Measurements from ENCODE around the gene TKT.

Gene TKT

DNA sequence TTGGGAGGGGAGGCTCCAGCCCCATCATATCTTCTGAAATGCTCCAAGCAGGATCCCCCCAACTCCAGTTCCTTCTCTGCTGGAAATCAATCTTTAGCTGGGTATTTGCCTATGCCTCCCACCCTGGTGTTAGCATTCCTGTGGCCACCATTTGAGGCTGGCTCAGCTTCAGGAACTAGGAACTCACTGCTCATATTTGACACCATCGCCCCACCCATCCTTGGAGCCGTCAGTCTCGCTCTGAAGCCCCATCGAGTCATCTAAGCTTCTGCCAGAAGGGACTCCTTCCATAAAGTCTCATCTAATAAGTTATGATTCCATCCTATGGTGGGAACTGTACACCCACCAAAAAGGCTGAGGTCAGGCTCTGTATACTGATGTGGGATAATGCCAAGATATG is 68.4 kb downstream of the TKT start:
- H3K4me3 ChIP-seq (ENCODE audit: low read depth, low read length): no peak overlapping the region
- DNase-seq (ENCODE audit: low read depth): no peak
- TF ChIP-seq, protein P1, sequence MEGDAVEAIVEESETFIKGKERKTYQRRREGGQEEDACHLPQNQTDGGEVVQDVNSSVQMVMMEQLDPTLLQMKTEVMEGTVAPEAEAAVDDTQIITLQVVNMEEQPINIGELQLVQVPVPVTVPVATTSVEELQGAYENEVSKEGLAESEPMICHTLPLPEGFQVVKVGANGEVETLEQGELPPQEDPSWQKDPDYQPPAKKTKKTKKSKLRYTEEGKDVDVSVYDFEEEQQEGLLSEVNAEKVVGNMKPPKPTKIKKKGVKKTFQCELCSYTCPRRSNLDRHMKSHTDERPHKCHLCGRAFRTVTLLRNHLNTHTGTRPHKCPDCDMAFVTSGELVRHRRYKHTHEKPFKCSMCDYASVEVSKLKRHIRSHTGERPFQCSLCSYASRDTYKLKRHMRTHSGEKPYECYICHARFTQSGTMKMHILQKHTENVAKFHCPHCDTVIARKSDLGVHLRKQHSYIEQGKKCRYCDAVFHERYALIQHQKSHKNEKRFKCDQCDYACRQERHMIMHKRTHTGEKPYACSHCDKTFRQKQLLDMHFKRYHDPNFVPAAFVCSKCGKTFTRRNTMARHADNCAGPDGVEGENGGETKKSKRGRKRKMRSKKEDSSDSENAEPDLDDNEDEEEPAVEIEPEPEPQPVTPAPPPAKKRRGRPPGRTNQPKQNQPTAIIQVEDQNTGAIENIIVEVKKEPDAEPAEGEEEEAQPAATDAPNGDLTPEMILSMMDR (IDR thresholded peaks at IDR 0.05; ENCODE audit: insufficient read depth, low read depth, low read length, missing control alignments): no peak

DNA sequence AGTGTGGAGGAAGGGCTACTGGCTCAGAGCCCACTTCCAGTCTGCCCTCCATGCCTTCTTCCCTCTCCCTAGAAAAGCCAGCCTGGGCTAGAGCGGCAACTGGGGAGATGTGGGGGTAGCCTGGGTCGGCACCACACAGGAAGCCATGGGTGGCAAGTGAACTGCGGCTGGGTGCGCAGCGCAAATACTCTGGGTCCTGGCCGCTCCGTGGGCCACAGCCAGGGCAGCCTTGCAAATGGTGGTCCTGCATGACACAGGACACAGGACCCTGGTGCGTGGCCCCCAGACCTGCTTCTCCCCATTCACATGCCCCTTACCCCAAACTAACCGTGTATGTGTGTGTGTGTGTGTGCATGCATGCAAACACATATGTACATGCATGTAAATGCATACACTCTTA is 69.1 kb downstream of the TKT start:
- TF ChIP-seq, protein P1 (IDR thresholded peaks at IDR 0.05; ENCODE audit: insufficient read depth, low read depth, low read length, missing control alignments): no peak
- no peak overlapping the region for H3K4me3 ChIP-seq (ENCODE audit: low read depth, low read length)
- no peak for DNase-seq (ENCODE audit: low read depth)

DNA sequence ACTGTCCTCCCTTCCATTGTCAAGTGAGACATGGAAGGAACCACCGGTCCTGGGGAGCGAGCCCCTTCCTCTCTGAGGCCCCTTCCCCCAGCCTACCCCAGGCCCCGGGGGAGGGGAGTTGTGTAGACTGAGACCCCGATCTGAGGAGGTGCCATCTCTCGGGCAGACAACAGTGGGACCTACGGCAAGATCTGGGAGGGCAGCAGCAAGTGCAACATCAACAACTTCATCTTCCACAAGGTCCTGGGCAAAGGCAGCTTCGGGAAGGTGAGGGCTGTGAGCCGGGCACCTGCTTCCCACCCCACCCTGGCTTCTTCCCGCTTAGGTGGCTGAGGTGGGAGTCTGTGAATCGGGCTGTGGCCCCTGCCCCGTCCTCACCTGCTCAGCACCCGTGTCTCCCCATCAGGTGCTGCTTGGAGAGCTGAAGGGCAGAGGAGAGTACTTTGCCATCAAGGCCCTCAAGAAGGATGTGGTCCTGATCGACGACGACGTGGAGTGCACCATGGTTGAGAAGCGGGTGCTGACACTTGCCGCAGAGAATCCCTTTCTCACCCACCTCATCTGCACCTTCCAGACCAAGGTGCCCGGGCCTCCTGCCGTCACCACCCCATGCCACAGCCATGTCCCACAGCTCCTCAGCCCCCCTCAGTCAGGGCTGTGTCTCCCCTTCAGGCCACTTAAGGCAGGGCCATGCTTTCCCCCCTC is 69.9 kb downstream of the TKT start:
- DNase-seq (ENCODE audit: low read depth): no peak
- TF ChIP-seq, protein P1 (IDR thresholded peaks at IDR 0.05; ENCODE audit: insufficient read depth, low read depth, low read length, missing control alignments): no peak
- H3K4me3 ChIP-seq (ENCODE audit: low read depth, low read length): no peak overlapping the region

DNA sequence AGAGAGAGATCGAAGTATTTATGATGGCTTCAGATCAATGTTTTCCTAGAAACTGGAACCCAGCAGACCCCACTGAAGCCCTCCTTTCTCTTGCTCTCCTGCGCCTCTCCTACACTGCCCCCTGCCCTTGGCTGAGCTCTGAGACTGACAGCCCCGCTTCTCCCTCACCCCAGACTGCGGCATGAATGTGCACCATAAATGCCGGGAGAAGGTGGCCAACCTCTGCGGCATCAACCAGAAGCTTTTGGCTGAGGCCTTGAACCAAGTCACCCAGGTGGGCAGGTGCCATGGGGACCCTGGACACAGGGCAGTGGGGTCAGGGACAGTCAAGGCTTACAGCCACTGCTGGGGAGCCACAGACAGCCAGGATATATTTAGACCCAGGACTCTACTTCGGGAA is 71.1 kb downstream of the TKT start:
- TF ChIP-seq, protein P1 (IDR thresholded peaks at IDR 0.05; ENCODE audit: insufficient read depth, low read depth, low read length, missing control alignments): no peak
- H3K4me3 ChIP-seq (ENCODE audit: low read depth, low read length): no peak overlapping the region
- no peak for DNase-seq (ENCODE audit: low read depth)

DNA sequence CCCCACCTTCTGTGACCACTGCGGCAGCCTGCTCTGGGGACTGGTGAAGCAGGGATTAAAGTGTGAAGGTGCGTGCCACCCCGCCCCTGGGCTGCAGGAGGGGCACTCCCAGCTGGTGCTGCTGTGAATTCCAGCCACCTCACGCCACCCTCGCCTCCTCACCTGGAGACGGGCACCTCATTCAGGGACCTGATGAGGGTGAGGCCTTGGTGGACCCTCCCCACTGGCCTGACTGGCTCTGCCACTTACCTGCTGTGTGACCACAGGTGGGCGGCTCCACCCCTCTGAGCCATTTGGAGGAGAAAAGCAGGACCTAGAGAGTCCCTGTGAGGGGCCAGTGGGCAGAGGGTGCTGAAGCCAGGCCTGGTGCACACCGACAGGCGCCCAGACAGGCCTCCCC is 72.3 kb downstream of the TKT start:
- H3K4me3 ChIP-seq (ENCODE audit: low read depth, low read length): no peak overlapping the region
- TF ChIP-seq, protein P1 (IDR thresholded peaks at IDR 0.05; ENCODE audit: insufficient read depth, low read depth, low read length, missing control alignments): no peak
- no peak for DNase-seq (ENCODE audit: low read depth)

DNA sequence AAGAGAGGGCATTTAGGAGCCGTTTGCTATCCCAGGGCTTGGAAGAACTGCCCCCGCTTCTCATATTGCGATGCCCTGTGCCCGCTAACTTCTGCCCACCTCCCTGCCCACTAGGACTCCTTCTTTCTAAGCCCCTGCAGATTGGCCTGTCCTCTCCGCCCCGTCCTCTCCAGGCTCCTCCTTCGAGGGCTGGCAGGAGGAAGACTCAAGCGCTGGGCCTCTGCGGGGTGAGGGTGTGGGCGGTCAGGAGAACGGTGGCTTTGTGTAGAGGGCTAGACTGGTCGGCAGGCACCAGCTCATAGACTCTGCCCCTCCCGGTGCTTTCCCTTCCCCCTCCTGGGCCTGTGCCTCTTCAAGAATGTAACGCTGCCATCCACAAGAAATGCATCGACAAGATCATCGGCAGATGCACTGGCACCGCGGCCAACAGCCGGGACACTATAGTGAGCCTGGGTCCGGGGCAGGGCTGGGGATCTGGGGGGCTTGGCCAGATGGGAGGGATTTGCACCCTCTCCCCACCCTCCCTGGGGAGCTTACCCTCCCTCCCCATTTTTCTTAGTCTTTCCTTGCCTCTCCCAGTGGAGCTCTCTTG is 73.0 kb downstream of the TKT start:
- TF ChIP-seq, protein P1 (IDR thresholded peaks at IDR 0.05; ENCODE audit: insufficient read depth, low read depth, low read length, missing control alignments): no peak
- no peak overlapping the region for H3K4me3 ChIP-seq (ENCODE audit: low read depth, low read length)
- DNase-seq (ENCODE audit: low read depth): no peak

DNA sequence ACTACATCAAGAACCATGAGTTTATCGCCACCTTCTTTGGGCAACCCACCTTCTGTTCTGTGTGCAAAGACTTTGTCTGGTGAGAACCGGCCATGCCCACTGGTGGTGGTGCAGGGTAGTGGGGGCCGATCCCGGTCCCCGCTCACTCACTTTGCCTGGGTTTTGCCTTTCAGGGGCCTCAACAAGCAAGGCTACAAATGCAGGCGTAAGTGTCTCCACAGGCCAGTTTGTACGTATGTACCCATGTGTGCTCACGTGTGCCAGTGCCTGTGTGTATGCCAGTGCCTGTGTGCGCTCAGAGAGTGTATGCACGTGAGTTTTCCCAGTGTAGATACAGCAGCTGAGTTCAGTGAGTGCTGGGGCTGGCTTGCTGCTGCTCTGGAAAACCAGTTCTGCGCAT is 74.3 kb downstream of the TKT start:
- no peak for DNase-seq (ENCODE audit: low read depth)
- TF ChIP-seq, protein P1 (IDR thresholded peaks at IDR 0.05; ENCODE audit: insufficient read depth, low read depth, low read length, missing control alignments): no peak
- no peak overlapping the region for H3K4me3 ChIP-seq (ENCODE audit: low read depth, low read length)

All from GM12865 (cell line).